Lung (tissue), 12 donors: ENCODE data around the gene SLC39A12. TPM values are rescaled to one million over a fixed set of nuclear protein-coding genes. Genes with fewer than 3 reads are reported as not detected.

Source experiments
- ATAC-seq: fragments of 200-7000 bp; cut with Tn5 transposase; one replicate; pipeline ENCODE4 v1.9.1; 2020; ENCODE audit warnings: moderate number of reproducible peaks; ENCODE audit not compliant: insufficient read depth, low FRiP score
- DNase-seq, 3 donors: peaks; one replicate each; pipeline ENCODE4 v3.0.0-alpha.2; 2013 to 2017
- H3K27ac ChIP-seq, 2 donors: one replicate each; pipeline ENCODE4 v1.5.1; 2013; ENCODE audit warnings: mild to moderate bottlenecking in 2 of 2, moderate library complexity in 2 of 2, control low read depth in 1 of 2, inconsistent platforms in 1 of 2, low read depth in 1 of 2, low read length in 1 of 2
- H3K27me3 ChIP-seq, 3 donors: one replicate each; pipeline ENCODE4 v1.5.1; 2013; ENCODE audit warnings: low read length in 2 of 3; ENCODE audit not compliant: control insufficient read depth in 3 of 3, insufficient read depth in 3 of 3
- H3K36me3 ChIP-seq, 4 donors: one replicate each; pipeline ENCODE4 v1.5.1; 2013; ENCODE audit warnings: low read length in 4 of 4, mild to moderate bottlenecking in 1 of 4, moderate library complexity in 1 of 4; ENCODE audit not compliant: control insufficient read depth in 4 of 4, insufficient read depth in 4 of 4
- H3K4me1 ChIP-seq, 5 donors: one replicate each; pipeline ENCODE4 v1.5.1; 2013; ENCODE audit warnings: low read length in 5 of 5, mild to moderate bottlenecking in 2 of 5, moderate library complexity in 1 of 5; ENCODE audit not compliant: control insufficient read depth in 5 of 5, insufficient read depth in 5 of 5
- H3K4me3 ChIP-seq: one replicate; pipeline ENCODE4 v1.5.1; 2013; ENCODE audit warnings: mild to moderate bottlenecking, control low read depth, moderate library complexity
- H3K9ac ChIP-seq, 2 donors: one replicate each; pipeline ENCODE4 v1.5.1; 2013; ENCODE audit warnings: low read length in 2 of 2, control low read depth in 1 of 2; ENCODE audit not compliant: insufficient read depth in 1 of 2
- H3K9me3 ChIP-seq, 4 donors: one replicate each; pipeline ENCODE4 v1.5.1; 2013; ENCODE audit warnings: low read length in 3 of 4, mild to moderate bottlenecking in 1 of 4, moderate library complexity in 1 of 4; ENCODE audit not compliant: control insufficient read depth in 4 of 4, insufficient read depth in 3 of 4
- WGBS, 2 donors: extraction: QIAGEN DNeasy Blood & Tissue Kit; methylation state at CpG; one replicate each; pipeline ENCODE4 v1.1.7; 2013; 5-methylcytosine and 5-hydroxymethylcytosine counted together
- polyA plus RNA-seq, 2 donors: library from polyadenylated mRNA; stranded (reverse); fragments of 200-250 nt; gene quantifications; one replicate each; pipeline ENCODE4 v1.2.1, GENCODE V29; 2013
- total RNA-seq, 2 donors: library from RNA; depleted of rRNA in 1 of 2; stranded (reverse); fragments of >200 nt in 1 of 2; gene quantifications; one replicate each; pipeline ENCODE4 v1.2.1, GENCODE V29; 2014 to 2021
- TF ChIP-seq, protein P1 (sequence below): IDR thresholded peaks from 2 replicates; pipeline ENCODE4 v1.5.1; 2012; ENCODE audit warnings: mild to moderate bottlenecking; ENCODE audit errors: control extremely low read depth, extremely low read depth
- donor health status: control.
- donor health status: control.
- donor health status: Bipolar disorder and iron deficiency.
- donor health status: healthy.
- donor health status: DM: yes; HTN: yes; CAD: no.

The SLC39A12 gene
- total and polyA plus RNA-seq, 4 donors: 0.03 to 0.26 TPM; not detected in 2

DNA sequence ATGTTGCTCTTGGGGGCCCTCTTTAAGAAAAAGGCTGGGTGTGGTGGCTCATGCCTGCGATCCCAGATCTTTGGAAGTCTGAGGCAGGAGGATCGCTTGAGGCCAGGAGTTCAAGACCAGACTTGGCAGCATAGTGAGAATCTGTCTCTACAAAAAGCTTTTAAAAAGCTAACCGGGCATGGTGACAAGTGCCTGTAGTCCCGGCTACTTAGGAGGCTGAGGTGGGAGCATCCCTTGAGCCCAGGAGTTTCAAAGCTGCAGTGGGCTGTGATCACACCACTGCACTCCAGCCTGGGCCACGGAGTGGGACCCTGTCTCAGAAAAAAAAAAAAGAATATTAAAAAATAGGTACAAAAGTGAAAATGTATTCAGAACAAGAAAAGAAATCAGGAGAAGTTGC is 38.1 kb upstream of the SLC39A12 start:
- Histone ChIP-seq H3K27me3 (no peaks in the 10 kb centered on the region), H3K27ac (peak overlapping the region in 1 of 2 donors; percentile 11), H3K9me3 (peaks cover 0 to 2% (median under 1%) of the 10 kb centered on the region in 4 donors), H3K9ac (no peak overlapping the region), H3K36me3 (no peaks in the 10 kb centered on the region), H3K4me3 (no peak overlapping the region), H3K4me1 (peaks cover 0 to 30% (median 2%) of the 10 kb centered on the region in 5 donors)
- no peak for ATAC-seq
- 74 to 81% methylated on average over 5 of the region's 5 CpGs for WGBS, 2 donors
- TF ChIP-seq, protein P1, sequence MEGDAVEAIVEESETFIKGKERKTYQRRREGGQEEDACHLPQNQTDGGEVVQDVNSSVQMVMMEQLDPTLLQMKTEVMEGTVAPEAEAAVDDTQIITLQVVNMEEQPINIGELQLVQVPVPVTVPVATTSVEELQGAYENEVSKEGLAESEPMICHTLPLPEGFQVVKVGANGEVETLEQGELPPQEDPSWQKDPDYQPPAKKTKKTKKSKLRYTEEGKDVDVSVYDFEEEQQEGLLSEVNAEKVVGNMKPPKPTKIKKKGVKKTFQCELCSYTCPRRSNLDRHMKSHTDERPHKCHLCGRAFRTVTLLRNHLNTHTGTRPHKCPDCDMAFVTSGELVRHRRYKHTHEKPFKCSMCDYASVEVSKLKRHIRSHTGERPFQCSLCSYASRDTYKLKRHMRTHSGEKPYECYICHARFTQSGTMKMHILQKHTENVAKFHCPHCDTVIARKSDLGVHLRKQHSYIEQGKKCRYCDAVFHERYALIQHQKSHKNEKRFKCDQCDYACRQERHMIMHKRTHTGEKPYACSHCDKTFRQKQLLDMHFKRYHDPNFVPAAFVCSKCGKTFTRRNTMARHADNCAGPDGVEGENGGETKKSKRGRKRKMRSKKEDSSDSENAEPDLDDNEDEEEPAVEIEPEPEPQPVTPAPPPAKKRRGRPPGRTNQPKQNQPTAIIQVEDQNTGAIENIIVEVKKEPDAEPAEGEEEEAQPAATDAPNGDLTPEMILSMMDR: no peak
- peak in 1 of 3 donors; percentile 32 for DNase-seq

DNA sequence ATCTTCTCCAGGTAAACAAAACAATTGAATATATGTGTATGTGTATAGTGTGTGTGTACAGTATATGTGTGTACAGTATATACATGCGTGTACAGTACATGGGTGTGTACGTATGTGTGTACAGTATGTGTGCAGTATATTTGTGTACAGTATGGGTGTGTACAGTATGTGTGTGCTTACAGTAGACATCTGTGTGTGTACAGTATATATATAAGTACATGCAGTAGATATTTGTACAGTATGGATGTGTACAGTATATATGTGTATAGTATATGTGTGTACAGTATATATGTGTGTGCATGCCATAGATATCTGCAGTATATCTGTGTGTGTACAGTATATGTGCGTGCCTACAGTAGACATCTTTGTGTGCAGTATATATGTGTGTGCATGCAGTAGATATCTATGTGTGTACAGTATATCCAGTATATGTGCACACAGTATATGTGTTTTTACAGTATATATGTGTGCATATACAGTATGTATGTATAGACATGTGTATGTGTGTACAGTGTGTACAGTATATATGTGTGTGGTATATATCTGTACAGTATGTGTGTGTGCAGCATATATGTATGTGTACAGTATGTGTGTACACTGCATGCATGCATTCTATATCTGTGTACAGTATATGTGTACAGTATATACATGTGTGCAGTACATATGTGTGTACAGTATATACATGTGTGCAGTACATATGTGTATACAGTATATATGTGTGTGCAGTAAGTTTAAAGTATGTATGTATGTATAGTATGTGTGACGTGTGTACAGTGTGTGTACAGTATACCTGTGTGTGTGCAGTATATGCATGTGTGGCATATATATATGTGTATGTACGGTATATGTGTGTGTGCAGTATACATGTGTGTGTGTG is 37.3 kb upstream of the SLC39A12 start:
- 86 to 87% methylated on average over 5 of the region's 5 CpGs for WGBS, 2 donors
- DNase-seq (no peak), ATAC-seq (peak; percentile 17)
- TF ChIP-seq, protein P1: no peak
- Histone ChIP-seq H3K27ac (peak overlapping the region in 1 of 2 donors; percentile 11), H3K4me1 (peaks cover 0 to 30% (median 2%) of the 10 kb centered on the region in 5 donors), H3K9me3 (peaks cover 0 to 2% (median under 1%) of the 10 kb centered on the region in 4 donors), H3K27me3 (no peaks in the 10 kb centered on the region), H3K36me3 (no peaks in the 10 kb centered on the region), H3K4me3 (no peak overlapping the region), H3K9ac (no peak overlapping the region)

DNA sequence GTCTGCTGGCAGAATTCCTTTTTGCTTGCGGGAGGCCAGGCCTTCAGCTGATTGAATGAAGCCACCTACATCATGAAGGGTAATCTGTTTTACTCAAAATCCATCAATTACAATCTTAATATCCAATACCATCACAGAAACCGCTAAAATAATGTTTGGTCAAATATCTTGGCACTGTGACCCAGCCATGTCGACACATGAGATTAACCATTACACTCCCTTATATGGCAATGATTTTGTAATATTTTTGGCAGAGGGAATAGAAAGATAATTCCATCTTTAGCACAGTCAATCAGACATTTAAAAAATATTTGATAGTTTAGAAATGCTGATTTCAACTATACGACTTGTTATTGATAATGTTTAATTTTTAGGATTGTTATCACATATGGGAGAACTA is 36.5 kb upstream of the SLC39A12 start:
- 74 to 91% methylated on average over 4 of the region's 4 CpGs for WGBS, 2 donors
- H3K36me3 ChIP-seq: no peaks in the 10 kb centered on the region
- TF ChIP-seq, protein P1: no peak
- no peak overlapping the region for H3K27ac ChIP-seq
- no peak overlapping the region for H3K9ac ChIP-seq
- DNase-seq: peak in 2 of 3 donors; percentile 61 to 66
- no peak overlapping the region for H3K4me3 ChIP-seq
- H3K4me1 ChIP-seq: peaks cover 0 to 30% (median 2%) of the 10 kb centered on the region in 5 donors
- H3K9me3 ChIP-seq: peaks cover 0 to 2% (median under 1%) of the 10 kb centered on the region in 4 donors
- ATAC-seq: no peak
- no peaks in the 10 kb centered on the region for H3K27me3 ChIP-seq
